GM18519 (cell line): ENCODE measurements around the gene TRNP1.

Experiments used
- ATAC-seq: cut with Tn5 transposase; IDR thresholded peaks from one replicate; pipeline ENCODE4 v1.9.1; 2021; ENCODE audit warnings: mild to moderate bottlenecking, moderate library complexity; ENCODE audit not compliant: unreplicated experiment, low FRiP score

TRNP1 gene

DNA sequence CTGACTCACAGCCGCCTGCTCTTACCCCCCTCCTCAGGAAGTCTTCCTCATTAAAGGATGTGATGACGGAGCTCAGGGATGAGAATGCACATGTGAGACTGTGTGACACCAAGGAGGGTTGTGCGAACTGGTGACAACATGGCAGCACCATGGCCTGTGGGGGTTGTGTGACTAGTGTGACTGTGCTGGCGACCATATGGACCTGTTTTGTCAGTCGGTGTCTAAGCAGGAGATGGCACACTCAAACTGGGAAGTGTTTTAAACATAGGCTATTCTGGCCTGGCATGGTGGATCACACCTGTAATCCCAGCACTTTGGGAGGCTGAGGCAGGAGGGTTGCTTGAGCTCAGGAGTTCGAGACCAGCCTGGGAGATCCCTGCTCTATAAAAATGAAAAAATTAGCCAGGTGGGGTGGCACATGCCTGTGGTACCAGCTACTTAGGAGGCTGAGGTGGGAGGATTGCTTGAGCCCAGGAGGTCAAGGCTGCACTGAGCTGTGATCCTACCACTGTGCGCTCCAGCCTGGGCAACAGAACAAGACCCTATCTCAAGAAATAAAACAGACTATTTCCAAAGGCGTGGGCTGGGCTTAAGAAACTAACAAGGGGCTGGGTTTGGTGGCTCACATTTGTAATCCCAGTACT is 7.4 kb downstream of the TRNP1 start:
- no peak for ATAC-seq

DNA sequence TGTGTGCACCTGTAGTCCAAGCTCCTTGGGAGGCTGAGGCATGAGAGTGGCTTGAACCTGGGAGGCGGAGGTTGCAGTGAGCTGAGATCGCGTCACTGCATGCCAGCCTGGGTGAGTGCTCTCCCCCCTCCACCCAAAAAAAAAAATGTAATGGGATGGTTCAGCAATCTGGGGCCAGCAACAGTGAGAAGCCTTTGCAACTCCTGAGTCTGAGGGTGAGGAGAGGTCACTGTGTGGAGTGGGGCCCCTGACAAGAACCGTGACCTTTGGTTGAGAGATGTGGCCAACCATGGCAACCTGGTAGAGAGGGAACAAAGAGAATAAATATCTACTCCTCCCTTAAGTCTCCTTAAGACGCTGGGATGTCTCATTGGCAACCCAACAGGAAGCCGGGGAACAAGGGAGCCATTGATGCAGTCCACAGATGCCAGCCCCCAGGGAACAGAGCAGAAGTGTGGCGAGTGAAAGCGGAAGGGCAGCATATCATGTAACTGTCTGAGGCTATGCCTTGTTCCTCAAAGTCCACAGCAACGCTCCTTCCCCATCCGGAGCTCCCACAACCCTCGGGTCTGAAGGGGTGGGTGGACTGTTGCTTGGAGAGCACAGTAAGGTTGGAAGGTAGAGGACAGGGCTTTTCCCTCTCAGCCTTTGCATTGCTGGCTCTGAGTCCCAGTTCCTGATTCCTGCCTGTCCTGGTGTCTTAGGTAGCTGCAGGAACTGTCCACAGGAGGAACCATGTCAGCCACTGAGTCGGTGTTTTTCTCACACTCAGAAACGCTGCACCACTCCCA is 8.3 kb downstream of the TRNP1 start:
- ATAC-seq: no peak

DNA sequence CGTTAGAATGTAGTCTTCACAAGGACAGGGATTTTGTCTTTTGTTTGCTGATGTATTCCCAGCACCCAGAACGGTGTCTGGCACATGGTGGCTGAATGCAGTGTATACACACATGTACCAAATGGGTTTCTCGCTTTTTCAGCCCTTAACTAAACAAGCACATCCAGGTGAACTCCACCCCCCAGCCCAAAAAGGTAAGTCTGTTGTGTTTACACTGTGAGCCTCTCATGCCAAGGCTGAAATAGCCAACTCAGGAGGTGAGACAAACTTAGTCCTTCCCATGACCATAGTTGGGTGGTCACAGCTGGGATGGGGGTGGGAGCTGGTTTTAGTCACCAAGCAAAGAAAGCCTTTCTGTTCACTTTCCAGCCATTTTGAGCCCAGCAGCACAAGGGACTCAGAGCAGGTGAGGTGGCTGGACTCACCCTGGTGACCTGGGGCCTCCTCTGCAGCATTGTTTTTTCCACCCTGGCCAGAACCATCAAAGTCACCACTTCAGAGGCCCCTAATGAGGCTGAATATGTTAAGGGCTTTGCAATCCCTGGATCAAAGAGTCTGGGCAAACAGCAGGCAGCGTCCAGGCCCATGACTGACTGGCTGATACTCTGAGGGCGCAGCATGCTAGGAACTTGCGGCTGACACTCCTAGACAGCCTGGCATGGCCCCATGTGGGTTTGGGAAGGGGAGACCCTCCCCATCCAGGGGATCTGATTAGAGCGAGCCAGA is 10.4 kb downstream of the TRNP1 start:
- ATAC-seq: no peak

DNA sequence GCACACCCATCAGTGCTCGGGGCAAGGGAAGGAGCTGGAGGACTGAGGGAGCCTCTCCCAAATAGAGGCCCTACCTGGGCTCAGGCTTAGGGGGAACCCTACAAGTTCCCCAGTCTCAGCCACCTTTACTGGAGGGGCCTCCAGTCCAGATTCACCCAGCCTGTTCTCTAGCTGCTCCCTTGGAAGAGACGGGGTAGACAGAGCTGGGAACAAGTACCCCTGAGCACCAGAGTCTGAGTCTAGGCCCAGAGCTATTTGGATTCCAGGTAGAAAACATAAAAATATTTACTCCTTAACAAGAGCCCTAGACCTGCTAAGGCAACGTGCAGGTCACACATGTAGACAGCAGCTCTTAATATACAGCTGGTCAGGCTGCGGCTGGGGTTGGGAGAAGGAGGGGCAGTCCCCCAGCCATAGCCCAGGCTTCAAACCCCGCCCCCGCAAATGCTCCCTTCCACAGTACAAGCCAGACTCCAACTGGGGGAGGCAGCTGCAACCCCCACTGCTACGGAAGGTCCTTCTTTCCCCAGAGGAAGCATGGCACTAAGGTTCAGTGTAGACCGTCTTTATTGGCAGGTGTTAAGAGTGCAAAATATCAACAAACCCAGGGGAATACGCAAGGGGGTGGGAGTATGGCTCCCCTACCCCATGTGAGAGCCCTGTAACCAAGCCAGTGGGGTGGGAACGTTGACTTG is 11.1 kb downstream of the TRNP1 start:
- ATAC-seq: no peak

DNA sequence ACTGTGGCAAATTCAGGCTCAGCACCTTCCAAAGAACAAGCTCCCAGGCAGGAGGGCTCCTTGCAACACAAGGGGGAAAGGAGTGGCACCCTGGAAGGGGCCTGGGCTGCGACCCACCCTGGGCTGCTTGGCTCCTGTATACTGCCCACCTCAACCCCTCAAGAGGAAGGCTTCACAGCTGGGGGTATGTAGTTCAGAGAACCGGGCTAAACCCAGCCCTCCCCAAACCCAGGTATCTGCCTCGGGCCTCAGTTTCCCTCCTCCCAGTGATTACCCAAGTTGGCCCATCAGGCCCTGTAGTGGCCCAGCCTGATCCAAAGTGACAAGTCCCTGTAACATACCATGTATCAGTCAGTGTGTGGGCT is 11.7 kb downstream of the TRNP1 start:
- ATAC-seq: no peak

DNA sequence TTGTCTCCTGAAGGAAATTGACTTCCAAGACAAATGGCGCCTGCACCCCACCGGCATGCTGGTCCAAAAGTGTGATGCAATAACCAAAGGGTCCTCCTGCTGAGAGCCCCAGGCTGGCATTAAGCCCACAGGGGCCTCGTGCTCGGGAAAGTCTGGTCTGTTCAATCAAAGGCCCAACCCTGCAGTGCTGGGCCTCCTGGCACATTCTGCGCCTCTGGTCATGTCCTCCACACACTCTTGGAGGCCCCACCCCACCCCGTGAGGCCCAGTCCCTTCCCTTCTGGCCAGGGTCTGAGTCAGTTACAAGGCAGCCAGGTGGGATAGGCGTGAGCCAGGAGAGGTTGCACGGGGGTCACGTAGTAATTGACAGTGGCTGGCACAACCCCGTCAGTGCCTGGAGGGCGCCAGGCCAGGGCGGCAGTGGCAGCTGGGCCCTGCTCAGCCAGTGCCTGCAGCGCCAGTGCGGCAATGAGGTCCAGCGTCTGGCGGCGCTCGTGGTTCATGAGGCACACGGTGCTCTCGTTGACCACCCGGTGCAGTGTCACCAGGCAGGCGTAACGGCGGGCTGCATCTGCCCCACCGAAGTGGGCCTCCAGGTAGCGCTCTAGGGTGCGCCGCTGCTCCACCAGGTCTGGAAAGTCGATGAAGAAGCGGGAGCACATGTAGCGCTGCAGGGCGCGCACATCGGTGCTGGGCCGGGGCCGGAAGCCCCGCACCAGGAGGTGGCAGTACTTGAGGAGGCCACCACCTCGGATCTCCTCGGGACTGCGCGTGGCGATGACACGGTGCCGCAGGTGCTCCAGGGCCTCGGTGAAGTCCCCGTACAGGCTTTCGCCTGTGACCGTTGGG is 12.4 kb downstream of the TRNP1 start:
- ATAC-seq: no peak

DNA sequence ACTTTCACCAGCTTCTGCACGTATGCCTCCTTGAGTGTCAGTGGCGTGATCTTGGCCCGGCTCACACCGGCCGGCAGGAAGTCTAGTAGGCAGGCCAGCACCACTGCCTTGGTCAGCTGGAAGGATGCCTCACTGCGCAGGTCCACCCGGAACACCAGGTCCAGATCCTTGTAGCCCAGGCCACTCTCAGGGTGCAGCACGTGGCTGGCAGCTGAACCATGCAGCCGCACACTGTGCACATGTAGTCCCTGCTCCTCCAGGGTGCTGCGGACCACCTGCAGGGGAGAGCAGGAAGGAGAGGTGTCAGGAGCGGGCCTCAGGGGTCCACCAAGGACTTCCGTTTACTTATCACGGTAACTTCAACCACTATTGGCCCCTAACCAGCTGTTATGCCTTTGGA is 13.2 kb downstream of the TRNP1 start:
- ATAC-seq: no peak

DNA sequence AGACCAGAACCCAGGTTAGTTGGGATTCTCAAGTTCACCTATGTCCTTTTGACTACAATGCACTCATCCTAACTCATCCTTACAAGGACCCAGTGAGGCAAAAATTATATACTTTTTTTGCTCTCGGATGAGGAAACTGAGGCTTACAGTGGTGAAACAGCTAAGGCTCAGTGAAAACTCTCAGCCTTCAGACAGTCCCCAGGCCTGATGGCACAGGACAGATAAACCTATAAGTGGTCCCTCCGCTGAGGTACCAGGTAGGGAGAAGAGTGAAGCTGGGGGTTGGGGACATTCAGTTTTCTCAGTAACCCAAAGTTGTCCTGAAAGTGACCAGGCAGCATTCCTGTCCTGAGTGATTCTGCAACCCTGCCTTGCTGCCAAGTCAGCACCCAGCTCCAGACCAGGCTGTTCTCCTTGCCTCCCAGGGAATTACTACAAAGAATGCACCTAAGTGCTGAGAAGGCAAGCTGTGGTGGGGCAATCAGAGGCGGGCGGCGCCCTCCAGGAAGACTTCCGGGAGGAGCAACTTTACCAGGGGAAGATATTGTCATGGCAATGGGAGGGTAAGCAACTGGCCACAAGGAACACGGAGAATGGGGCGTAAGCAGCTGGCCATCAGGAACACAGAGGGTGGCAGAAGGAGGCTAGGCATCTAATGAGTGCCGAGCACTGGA is 14.6 kb downstream of the TRNP1 start:
- no peak for ATAC-seq

DNA sequence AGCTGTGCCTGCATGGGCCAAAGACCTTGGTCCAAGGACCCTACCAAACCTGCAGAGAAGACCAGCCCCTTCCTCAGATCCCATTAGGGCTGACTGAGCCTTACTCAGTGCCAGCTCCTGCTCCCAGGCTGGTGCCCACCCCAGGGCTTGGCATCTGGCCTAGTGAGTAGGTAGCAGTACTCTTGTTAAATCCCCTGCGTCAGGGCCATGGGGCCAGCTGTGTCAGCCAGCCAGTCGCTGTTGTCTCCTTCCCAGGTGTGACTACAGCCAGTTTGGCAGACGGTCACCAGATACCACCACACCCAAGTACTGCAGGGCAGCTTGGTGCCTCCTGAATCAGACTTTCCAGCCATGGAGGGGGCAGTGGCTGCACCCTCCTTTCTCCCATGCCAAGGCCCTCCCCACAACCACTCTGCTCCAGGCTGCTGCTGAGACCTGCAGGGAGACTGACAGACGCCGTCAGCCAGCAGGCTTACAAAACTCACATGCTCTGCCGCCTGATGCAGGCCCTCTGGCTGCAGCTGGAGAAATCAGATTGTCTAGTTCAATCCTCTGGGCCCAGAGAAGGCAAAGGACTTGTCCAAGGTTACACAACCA is 16.2 kb downstream of the TRNP1 start:
- no peak for ATAC-seq

DNA sequence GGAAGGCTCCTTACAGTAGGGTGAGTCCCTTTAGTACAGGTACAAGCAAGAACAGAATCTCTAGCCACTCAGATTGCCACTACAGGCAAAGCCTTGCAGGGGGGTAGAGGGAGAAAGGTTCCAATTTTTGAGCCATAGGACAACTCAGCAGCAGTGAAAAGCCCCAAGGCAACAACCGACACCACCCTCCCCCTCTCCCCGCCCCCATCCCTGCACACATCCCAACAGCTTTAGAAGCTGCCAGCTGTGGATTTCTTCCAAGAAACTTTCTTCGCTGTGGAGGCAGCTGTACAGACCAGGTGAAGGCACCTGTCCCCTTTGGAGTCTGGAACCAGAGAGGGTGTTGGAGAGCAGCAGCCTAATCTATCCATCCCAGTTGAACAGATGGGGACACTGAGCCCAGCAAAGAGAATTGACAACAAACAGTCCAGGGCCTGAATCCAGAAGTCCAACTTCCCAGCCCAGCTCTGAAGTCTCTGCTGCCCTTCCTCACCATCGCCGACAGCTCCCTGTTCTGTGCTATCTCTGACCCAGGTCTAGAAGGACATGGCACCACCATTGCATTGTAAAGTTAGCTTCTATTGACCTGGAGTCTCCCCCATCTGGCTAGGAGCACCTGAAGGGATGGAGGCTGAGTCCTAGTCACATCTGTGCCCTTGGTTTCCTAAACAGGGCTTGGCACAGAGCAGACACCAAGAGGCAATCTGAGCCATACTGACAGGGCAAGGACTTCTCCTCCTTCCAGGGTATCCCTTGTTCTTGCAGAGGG is 16.9 kb downstream of the TRNP1 start:
- ATAC-seq: no peak

DNA sequence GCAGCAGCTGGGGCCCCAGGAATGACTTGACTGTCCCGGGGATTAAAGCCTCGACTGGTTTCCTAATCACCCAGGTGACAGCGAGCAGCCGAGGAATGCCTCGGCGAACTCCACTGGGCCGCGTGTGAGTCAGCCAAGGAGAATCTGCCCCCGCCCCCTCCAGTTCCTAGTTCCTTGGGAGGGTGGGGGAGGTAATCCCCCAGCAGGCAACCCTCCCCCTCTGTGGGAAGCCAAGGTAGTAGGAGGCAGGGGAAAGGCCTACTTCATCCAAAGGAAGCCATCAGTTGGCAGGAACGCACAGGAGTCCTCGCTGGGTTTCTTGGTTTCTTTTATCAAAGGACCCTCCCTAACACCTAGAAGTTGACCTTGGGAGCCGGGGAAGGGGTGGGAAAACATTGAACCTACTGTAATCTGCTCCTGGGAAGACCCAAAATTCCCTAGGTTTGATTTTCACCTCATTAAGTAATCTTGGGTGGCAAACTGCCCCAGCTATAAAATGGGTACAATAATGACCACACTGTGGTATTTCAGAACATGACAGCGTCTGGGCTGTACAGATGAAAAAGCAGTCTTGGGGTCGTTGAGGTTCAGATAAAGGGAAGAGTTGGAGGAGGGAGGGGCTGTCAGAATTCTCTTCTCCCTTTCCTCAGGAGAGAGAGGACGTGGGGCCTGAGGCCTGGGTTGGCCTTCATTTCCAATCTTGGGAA is 17.7 kb downstream of the TRNP1 start:
- ATAC-seq: no peak

DNA sequence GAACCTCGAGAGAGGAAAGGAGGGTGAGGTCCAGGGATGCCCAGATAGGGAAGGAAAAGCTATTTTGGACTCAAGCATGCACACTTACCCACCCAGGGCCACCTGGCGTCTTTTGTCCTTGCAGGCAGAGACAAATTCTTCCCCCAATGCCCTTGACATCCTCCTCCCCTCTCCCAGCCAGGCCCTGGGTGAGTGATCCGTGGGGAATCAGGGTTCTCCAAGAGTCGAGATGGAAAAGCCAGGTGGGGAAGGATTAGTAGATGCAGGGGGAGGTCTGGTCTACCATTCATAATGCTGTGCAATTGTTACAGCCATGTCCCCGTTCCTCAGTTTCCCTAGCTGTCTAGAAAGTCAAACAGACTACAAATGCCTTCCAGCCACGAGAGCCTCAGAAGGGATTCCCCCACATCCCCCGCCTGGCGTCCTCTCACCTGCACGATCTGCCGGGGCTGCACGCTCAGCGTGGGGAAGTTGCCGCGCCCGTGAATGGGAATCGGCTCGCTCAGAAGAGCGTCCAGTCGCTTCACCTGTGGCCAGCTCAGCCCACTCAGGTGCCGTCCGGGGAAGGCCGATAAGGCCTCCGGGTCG is 18.6 kb downstream of the TRNP1 start:
- no peak for ATAC-seq

DNA sequence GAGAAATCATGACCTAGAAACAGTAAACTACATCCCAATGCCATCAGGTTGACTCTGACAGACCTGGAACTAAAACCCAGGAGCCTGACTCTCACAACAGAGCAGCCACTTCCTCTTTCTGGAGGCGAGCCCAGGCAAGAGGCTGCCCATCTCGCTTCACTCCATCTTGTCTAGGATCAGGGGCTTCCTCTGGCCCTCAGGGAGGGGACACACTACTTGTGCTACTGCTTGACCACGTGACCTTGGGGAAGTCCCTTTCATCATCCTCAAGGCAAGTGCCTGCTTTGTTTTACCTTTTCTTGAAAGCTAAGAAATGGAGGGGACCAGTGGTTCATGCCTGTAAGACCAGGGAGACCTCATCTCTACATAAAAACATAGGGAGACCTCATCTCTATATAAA is 21.8 kb downstream of the TRNP1 start:
- ATAC-seq: no peak

DNA sequence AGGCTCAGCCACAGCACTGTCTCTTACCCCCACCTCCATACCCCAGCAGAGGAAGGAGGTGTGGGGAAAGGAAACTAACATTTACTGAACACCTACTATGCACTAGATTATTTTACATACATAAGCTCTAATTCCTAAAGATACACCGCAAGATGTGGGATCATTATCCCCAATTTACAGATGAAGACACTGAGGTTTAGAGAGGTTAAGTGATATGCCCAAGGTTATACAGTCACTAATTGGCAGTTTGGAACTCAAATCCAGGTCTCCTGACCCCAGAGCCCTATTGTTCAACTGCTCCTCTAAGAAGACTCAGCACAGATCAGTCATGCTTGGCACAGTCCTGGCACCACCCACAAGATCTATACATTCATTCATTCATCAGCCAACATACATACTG is 22.9 kb downstream of the TRNP1 start:
- ATAC-seq: no peak

DNA sequence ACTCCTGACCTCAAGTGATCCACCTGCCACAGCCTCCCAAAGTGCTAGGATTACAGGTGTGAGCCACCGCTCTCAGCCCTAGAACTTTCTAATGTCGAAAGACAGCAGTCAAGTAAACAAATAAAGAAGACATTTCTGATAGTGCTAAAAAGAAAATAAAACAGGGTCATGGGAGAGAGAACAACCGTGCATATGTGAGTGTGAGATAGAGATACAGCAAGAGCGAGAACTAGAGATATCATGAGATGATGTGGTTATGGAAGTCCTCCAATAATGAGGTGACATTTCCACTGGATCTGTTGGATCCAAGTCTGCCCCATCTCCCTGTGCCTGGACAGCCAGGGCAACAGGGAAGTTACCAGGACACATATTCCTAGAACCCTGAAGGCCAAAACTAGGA is 23.7 kb downstream of the TRNP1 start:
- ATAC-seq: no peak

DNA sequence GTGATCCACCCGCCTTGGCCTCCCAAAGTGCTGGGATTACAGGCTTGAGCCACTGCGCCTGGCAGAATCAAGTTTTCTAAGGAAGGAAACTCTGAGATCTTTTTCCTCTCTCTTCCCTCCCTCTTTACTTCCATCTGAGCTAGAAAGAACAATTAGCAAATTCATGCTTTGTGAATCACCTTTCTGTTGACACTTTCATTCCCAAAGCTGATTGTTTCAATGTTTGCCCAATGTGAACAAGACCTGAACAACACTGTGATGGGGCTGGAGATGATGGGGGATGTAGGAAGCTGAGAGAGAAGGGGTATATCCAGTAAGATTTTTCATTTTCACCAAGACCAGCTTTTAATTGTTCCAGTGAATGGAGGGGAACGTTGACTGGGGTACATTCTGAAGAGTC is 24.8 kb downstream of the TRNP1 start:
- no peak for ATAC-seq

DNA sequence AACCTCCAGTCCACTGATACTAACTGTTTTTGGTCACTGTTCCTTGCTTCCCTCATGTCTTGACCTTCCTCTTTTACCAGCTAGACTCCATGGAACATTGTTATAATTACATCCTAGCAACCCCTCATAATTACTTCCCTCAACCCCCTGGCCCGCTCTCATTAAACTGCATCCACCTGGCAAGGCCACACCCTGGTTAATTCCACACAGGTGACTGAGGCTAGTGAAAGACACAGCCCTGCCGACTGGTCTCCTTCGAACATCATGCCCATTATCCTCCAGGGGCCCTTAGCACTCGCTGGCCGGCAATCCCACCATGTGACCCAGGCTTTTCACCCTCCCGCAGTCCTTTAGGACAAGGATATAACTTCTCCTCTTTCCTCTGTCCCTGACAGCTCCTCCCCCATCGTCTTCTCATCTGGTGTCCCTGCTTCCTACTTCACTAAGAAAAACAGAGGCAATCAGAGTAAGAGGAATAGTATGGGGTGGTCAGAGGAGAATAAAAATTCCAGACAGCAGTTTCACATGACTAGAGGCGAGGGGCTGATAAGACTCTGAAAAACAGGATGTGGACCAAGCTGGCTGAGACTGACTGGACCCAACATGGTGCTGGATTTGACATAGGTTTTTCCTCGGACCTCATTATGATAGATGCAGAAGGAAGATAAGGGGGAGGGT is 28.0 kb downstream of the TRNP1 start:
- ATAC-seq: no peak
